Calu3 (cell line): ENCODE data around the gene CLASP1. TPM values are rescaled to one million over a fixed set of nuclear protein-coding genes. Genes with fewer than 3 reads are reported as not detected.
A peak's percentile ranks its signal among the peaks of the same experiment; 100 is the strongest.

Experiments
- BruUV-seq: library from RNA; stranded (reverse); fragments of 400-500 nt; replicated peaks from 2 replicates; lab custom pipeline; 2021; lab: Mats Ljungman, UMichigan
- CTCF ChIA-PET: fragments of 300-600 bp; sonication (Branson Sonifier 250); formaldehyde crosslinking; loops from one replicate; lab custom pipeline; 2022; ENCODE audit warnings: antibody characterized with exemption; lab: Charles Lee
- DNase-seq: peaks from one replicate; pipeline ENCODE4 v3.0.0; 2022
- H3K27ac Mint-ChIP-seq: one replicate; pipeline ENCODE4 v1.8.0; 2022; ENCODE audit warnings: mixed read lengths; ENCODE audit not compliant: unreplicated experiment
- H3K27me3 Mint-ChIP-seq: one replicate; pipeline ENCODE4 v1.8.0; 2022; ENCODE audit warnings: mixed read lengths; ENCODE audit not compliant: unreplicated experiment
- H3K36me3 Mint-ChIP-seq: one replicate; pipeline ENCODE4 v1.8.0; 2022; ENCODE audit warnings: mild to moderate bottlenecking, moderate library complexity, mixed read lengths; ENCODE audit not compliant: insufficient read depth, unreplicated experiment
- H3K4me1 Mint-ChIP-seq: one replicate; pipeline ENCODE4 v1.8.0; 2022; ENCODE audit warnings: mild to moderate bottlenecking, low read depth, mixed read lengths; ENCODE audit not compliant: unreplicated experiment
- H3K4me3 Mint-ChIP-seq: one replicate; pipeline ENCODE4 v1.8.0; 2022; ENCODE audit warnings: mild to moderate bottlenecking, low read depth, moderate library complexity, mixed read lengths; ENCODE audit not compliant: unreplicated experiment
- H3K9me3 Mint-ChIP-seq: one replicate; pipeline ENCODE4 v1.8.0; 2022; ENCODE audit warnings: low read depth, mixed read lengths; ENCODE audit not compliant: unreplicated experiment
- CTCF ChIP-seq: fragments of 200-600 bp; IDR thresholded peaks from one replicate; pipeline ENCODE4 v1.8.0; 2022; ENCODE audit warnings: antibody characterized with exemption; ENCODE audit not compliant: unreplicated experiment
- intact Hi-C: fragments of 100-400 bp; cut with micrococcal nuclease; formaldehyde crosslinking; loops from one replicate; pipeline ENCODE4 v1.10.0; 2022; ENCODE audit not compliant: unreplicated experiment
- total RNA-seq: library from RNA; stranded (reverse); gene quantifications from 2 replicates; pipeline ENCODE4 v1.2.3, GENCODE V29; 2022

Gene CLASP1
- total RNA-seq, 1 experiment from 2014 or later = 59.7 TPM

GRCh38 chr2:121297217-121297830, 351.9 kb downstream of the CLASP1 start:
- H3K4me3 Mint-ChIP-seq = no peak overlapping the region
- no TSS peak for BruUV-seq
- no peaks in the 10 kb centered on the region for H3K36me3 Mint-ChIP-seq
- TF ChIP-seq CTCF = peak; percentile 53
- no peaks in the 10 kb centered on the region for H3K9me3 Mint-ChIP-seq
- H3K27me3 Mint-ChIP-seq = no peaks in the 10 kb centered on the region
- H3K4me1 Mint-ChIP-seq = peaks cover 24% of the 10 kb centered on the region
- intact Hi-C loops = no loop called here
- no peak overlapping the region for H3K27ac Mint-ChIP-seq
- CTCF ChIA-PET = interaction anchor here (0.6 to 1.3 kb wide), 4 partner anchors 59 to 202 kb away, joined by 3 to 6 read pairs (median 4); no protein-coding TSS in a partner anchor
- DNase-seq = peak; percentile 62

GRCh38 chr2:121295911-121296650, 353.2 kb downstream of the CLASP1 start:
- H3K4me3 Mint-ChIP-seq = no peak overlapping the region
- H3K27ac Mint-ChIP-seq = no peak overlapping the region
- TF ChIP-seq CTCF = no peak
- no peaks in the 10 kb centered on the region for H3K36me3 Mint-ChIP-seq
- BruUV-seq = no TSS peak
- H3K4me1 Mint-ChIP-seq = peaks cover 24% of the 10 kb centered on the region
- CTCF ChIA-PET = interaction anchor here (0.6 kb wide), 2 partner anchors 135 to 425 kb away, joined by 3 read pairs; no protein-coding TSS in a partner anchor
- intact Hi-C loops = no loop called here
- no peaks in the 10 kb centered on the region for H3K9me3 Mint-ChIP-seq
- DNase-seq = no peak
- no peaks in the 10 kb centered on the region for H3K27me3 Mint-ChIP-seq

GRCh38 chr2:121294881-121295840, 354.1 kb downstream of the CLASP1 start:
- peaks cover 24% of the 10 kb centered on the region for H3K4me1 Mint-ChIP-seq
- intact Hi-C loops = loop anchor here (5.0 kb wide), 1 partner anchor 38 kb away; no protein-coding TSS in a partner anchor
- no peaks in the 10 kb centered on the region for H3K36me3 Mint-ChIP-seq
- H3K4me3 Mint-ChIP-seq = no peak overlapping the region
- no peaks in the 10 kb centered on the region for H3K9me3 Mint-ChIP-seq
- no TSS peak for BruUV-seq
- CTCF ChIA-PET = interaction anchor here (0.6 to 2.0 kb wide), 5 partner anchors 9 to 426 kb away, joined by 3 to 10 read pairs (median 3); no protein-coding TSS in a partner anchor
- no peak for TF ChIP-seq CTCF
- DNase-seq = no peak
- no peaks in the 10 kb centered on the region for H3K27me3 Mint-ChIP-seq
- H3K27ac Mint-ChIP-seq = no peak overlapping the region
